GM19239 (cell line): Measurements from ENCODE around the gene YBEY.

ENCODE experiments used
- DNase-seq: peaks from one replicate; pipeline ENCODE4 v3.0.0; 2011; ENCODE audit warnings: low spot score; ENCODE audit not compliant: insufficient read length
- FAIRE-seq: peaks from 2 replicates; lab custom pipeline; 2011; peaks lifted over from hg19 to GRCh38; lab: Jason Lieb, UNC

The YBEY gene

GRCh38 chr21:46264046-46264689, 22.0 kb upstream of the YBEY start:
- FAIRE-seq = no peak

GRCh38 chr21:46264690-46265144, 21.4 kb upstream of the YBEY start:
- no peak for DNase-seq
- FAIRE-seq = no peak

More at GRCh38 chr21:46264046-46264689, 22.0 kb upstream of the YBEY start:
- no peak for DNase-seq

- no peak for FAIRE-seq
- DNase-seq = no peak
Measured at GRCh38 chr21:46265736-46266525, 20.2 kb upstream of the YBEY start.

- DNase-seq = no peak
- no peak for FAIRE-seq
Measured at GRCh38 chr21:46266946-46267345, 19.2 kb upstream of the YBEY start.

GRCh38 chr21:46268371-46268770, 17.8 kb upstream of the YBEY start:
- no peak for DNase-seq
- no peak for FAIRE-seq

GRCh38 chr21:46269466-46269865, 16.7 kb upstream of the YBEY start:
- no peak for FAIRE-seq
- DNase-seq = no peak

GRCh38 chr21:46273341-46273740, 12.8 kb upstream of the YBEY start:
- FAIRE-seq (no peak), DNase-seq (no peak)

GRCh38 chr21:46274797-46275390, 11.2 kb upstream of the YBEY start:
- no peak for DNase-seq
- no peak for FAIRE-seq

- DNase-seq (no peak), FAIRE-seq (no peak)
Measured at GRCh38 chr21:46284077-46284644, 2.0 kb upstream of the YBEY start.

- DNase-seq (no peak), FAIRE-seq (no peak)
Measured at GRCh38 chr21:46284733-46285132, 1.4 kb upstream of the YBEY start.

DNA sequence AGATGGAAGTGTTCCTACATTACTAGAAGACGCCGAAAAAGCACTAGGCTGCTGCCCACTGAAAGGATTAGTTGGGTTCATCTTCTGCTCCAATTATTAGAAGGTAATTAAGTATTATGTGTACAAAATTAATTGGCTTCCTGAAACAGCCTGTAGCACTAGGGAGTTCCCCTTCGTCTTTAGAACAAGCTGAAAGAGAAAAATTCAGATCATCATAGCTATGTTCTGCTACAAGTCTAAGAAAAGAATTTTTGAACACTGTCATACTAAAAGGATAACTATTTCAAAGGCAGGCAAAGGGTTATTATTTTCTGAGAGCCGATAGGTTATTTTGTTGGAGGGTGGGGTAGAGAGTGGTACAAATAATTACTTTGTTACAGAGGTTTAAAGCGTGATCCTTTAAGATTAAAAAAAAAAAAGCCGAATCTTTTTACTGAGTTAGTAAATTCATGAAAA, 908 bp upstream of the YBEY start, which contains the start of gene MCM3AP:
Gene MCM3AP, minus strand, starts transcription at position 406 of the 456 bp plus-strand sequence. Its CDS starts 325 bp downstream, at position 81.
- FAIRE-seq = no peak
- DNase-seq = no peak

DNA sequence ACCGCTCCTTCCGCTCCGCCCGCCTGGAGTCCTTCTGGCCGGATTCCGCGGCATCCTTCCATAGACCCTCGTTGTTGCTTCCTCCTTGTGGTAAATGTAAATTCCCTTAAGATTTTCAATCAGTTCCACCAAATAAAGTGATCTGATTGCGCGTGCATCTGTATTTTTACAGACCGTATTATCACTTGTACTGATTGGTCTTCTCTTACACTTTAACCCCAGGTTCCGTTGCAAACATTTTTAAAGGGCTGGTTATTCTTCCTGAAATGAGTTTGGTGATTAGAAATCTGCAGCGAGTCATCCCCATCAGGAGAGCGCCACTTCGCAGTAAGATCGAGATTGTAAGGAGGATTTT, 483 bp downstream of the YBEY start:
- FAIRE-seq = peak; percentile 44
- no peak for DNase-seq

DNA sequence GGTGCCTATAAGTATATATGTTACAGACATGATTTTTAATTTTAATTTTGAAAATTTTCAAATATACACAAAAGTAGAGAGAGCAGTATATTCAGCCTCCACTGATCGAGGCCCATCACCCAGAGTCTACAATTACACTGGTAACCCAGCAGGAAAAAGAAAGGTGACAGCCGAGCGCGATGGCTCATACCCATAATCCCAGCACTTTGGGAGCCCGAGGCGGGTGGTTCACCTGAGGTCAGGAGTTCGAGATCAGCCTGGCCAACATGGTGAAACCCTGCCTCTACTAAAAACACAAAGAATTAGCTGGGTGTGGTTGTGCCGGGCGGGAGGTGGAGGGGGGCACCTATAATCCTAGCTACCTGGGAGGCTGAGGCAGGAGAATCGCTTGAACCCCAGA, 1.4 kb downstream of the YBEY start:
- DNase-seq = no peak
- FAIRE-seq = no peak

DNA sequence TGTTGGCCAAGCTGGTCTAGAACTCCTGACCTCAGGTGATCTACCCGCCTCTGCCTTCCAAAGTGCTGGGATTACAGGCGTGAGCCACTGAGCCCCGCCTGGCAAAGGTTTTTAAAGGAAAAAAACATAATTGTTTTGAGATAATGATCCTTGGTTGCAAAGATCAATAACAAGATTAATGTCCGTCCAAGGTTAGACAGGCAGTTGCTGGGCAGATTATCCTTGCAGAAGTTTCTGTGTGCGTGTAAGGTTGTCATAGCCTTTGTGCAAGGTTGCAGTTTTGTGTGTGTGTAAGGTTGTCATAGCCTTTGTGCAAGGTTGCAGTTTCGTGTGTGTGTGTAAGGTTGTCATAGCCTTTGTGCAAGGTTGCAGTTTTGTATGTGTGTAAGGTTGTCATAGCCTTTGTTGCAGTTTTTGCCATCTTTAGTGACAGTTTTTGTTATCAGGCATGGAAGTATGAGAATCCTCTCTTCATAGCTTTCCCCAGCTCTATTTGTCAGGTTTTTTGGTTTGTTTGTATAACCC, 3.6 kb downstream of the YBEY start:
- FAIRE-seq = no peak
- no peak for DNase-seq

- FAIRE-seq (no peak), DNase-seq (no peak)
Measured at GRCh38 chr21:46291561-46291960, 5.4 kb downstream of the YBEY start.

DNA sequence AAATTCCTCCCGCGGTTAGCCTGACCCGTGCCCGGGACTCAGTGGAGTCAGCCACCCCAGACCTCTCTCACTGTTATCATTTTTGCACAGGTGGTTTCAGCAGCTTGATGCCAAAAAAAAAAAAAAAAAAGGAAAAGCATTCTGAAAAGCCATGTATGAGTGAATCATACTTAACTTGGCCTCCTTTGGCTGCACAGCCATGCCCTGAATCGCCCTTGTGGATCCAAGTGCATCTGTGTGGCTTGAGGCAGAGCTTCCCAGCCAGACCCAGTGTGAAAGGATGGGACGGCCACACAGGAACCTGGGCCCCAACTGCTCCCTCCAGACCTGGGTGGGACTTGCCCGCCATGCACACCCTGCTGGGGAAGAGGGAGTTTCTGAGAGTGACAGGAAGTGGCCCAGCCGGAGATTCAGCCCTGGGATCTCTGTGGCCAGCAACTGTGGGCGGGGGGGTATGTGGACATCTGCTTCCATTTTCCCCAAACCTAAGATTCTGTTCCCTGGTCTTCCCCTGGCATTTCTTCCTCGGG, 8.6 kb downstream of the YBEY start:
- no peak for FAIRE-seq
- DNase-seq = no peak

- DNase-seq (no peak), FAIRE-seq (no peak)
Measured at GRCh38 chr21:46295177-46295770, 9.1 kb downstream of the YBEY start.

- FAIRE-seq = no peak
- no peak for DNase-seq
Measured at GRCh38 chr21:46295996-46296752, 10.0 kb downstream of the YBEY start.
